ENCODE measurements around the gene PEMT.

The PEMT gene

GRCh38 chr17:17484451-17484899 is 107.0 kb downstream of the PEMT start:
- DNase-seq = no peak
- H3K4me3 ChIP-seq (ENCODE audit: low read depth, low read length) = no peak overlapping the region
- in situ Hi-C loops (cut with HindIII; ENCODE audit: low pct_ligation_motif_present, low sequenced_read_pairs) = no loop called here
- H3K27me3 ChIP-seq (replicated peaks) = no peaks in the 10 kb centered on the region
- peaks cover 2% of the 10 kb centered on the region for H3K36me3 ChIP-seq (replicated peaks)
- TF ChIP-seq, protein P1, sequence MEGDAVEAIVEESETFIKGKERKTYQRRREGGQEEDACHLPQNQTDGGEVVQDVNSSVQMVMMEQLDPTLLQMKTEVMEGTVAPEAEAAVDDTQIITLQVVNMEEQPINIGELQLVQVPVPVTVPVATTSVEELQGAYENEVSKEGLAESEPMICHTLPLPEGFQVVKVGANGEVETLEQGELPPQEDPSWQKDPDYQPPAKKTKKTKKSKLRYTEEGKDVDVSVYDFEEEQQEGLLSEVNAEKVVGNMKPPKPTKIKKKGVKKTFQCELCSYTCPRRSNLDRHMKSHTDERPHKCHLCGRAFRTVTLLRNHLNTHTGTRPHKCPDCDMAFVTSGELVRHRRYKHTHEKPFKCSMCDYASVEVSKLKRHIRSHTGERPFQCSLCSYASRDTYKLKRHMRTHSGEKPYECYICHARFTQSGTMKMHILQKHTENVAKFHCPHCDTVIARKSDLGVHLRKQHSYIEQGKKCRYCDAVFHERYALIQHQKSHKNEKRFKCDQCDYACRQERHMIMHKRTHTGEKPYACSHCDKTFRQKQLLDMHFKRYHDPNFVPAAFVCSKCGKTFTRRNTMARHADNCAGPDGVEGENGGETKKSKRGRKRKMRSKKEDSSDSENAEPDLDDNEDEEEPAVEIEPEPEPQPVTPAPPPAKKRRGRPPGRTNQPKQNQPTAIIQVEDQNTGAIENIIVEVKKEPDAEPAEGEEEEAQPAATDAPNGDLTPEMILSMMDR (IDR thresholded peaks at IDR 0.05; ENCODE audit: low read depth, low read length, missing control alignments) = no peak
- no peak overlapping the region for H3K27ac ChIP-seq

GRCh38 chr17:17481860-17482259 is 109.6 kb downstream of the PEMT start:
- Histone ChIP-seq H3K36me3 (replicated peaks) (no peaks in the 10 kb centered on the region), H3K27ac (no peak overlapping the region), H3K27me3 (replicated peaks) (no peaks in the 10 kb centered on the region), H3K4me3 (ENCODE audit: low read depth, low read length) (no peak overlapping the region)
- TF ChIP-seq, protein P1 (IDR thresholded peaks at IDR 0.05; ENCODE audit: low read depth, low read length, missing control alignments) = no peak
- in situ Hi-C loops (cut with HindIII; ENCODE audit: low pct_ligation_motif_present, low sequenced_read_pairs) = no loop called here
- no peak for DNase-seq

DNA sequence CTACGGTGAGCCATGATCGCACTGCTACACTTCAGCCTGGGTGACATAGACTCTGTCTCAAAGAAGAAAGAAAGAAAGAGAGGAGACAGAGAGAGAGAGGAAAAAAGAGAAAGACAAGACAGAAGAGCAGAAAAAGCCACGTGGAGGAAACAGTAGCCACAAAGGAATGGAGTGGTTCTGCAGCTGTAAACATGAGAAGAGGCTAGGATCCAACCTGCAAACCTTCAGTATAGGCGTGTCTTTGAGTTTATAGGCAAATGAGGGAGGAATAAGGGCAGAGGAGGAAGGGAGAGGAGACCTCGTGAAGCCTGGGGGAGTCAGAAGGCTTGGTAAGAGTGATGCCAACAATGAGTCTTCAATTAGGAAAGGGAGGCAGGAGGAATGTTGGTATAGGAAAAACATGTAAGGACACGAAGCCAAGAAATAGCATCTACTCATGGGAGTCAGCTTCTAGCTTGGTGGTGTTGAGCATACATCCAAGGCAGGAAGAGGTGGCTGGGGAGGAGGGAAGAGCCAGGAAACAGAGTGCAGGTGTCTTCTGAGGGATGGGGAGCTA is 110.8 kb downstream of the PEMT start:
- H3K36me3 ChIP-seq (replicated peaks) = no peaks in the 10 kb centered on the region
- H3K27ac ChIP-seq = no peak overlapping the region
- no peak overlapping the region for H3K4me3 ChIP-seq (ENCODE audit: low read depth, low read length)
- no peak for DNase-seq
- H3K27me3 ChIP-seq (replicated peaks) = no peaks in the 10 kb centered on the region
- TF ChIP-seq, protein P1 (IDR thresholded peaks at IDR 0.05; ENCODE audit: low read depth, low read length, missing control alignments) = no peak
- in situ Hi-C loops (cut with HindIII; ENCODE audit: low pct_ligation_motif_present, low sequenced_read_pairs) = no loop called here

DNA sequence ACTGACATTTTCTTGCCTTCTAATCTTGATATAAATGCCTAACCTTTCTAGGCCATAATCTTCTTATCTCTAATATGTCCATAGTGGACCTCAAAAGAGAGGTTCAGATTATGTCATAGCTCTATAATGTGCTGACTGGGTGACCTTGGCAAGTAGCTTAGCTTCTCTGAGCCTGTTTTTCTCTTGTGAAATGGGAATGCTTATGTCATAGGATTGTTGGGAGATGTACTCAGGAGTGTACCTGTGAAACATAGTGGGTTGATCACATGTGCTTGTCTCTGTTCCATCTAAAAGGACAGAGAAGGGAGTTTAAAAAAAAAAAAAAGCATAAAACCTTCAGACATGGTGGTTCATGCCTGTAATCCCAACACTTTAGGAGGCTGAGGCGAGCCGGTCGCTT is 112.3 kb downstream of the PEMT start:
- DNase-seq = no peak
- TF ChIP-seq, protein P1 (IDR thresholded peaks at IDR 0.05; ENCODE audit: low read depth, low read length, missing control alignments) = no peak
- Histone ChIP-seq H3K36me3 (replicated peaks) (no peaks in the 10 kb centered on the region), H3K27ac (no peak overlapping the region), H3K4me3 (ENCODE audit: low read depth, low read length) (no peak overlapping the region), H3K27me3 (replicated peaks) (no peaks in the 10 kb centered on the region)
- in situ Hi-C loops (cut with HindIII; ENCODE audit: low pct_ligation_motif_present, low sequenced_read_pairs) = no loop called here

GRCh38 chr17:17476865-17477467 is 114.5 kb downstream of the PEMT start, which contains the start of gene MED9:
MED9 (plus strand) TSS chr17:17477000; CDS start chr17:17477042, 42 bp downstream.
- H3K36me3 ChIP-seq (replicated peaks) = no peaks in the 10 kb centered on the region
- peaks cover 2% of the 10 kb centered on the region for H3K27me3 ChIP-seq (replicated peaks)
- in situ Hi-C loops (cut with HindIII; ENCODE audit: low pct_ligation_motif_present, low sequenced_read_pairs) = no loop called here
- peak within 1 kb of the TSS; percentile 56 for H3K27ac ChIP-seq
- peak within 1 kb of the TSS; percentile 96 for H3K4me3 ChIP-seq (ENCODE audit: low read depth, low read length)
- TF ChIP-seq, protein P1 (IDR thresholded peaks at IDR 0.05; ENCODE audit: low read depth, low read length, missing control alignments) = no peak
- DNase-seq = peak; percentile 72
